Fibroblast of villous mesenchyme (primary cell): ENCODE data around the gene METTL16. TPM values are rescaled to one million over a fixed set of nuclear protein-coding genes. Genes with fewer than 3 reads are reported as not detected.
"Not testable (repeated sequence)": the region's sequence is repeated elsewhere in the genome, so short reads cannot be mapped to it uniquely, and the experiment has no call there.

Experiments used
- DNase-seq: peaks from one replicate; pipeline ENCODE4 v3.0.0-alpha.2; 2010; ENCODE audit warnings: low read depth
- H3K4me3 ChIP-seq: 2 replicates; pipeline ENCODE4 v1.5.1; 2011; ENCODE audit warnings: low read depth, mild to moderate bottlenecking, low read length
- CTCF ChIP-seq: IDR thresholded peaks from 2 replicates; pipeline ENCODE4 v1.5.1; 2012; ENCODE audit warnings: low read depth, mild to moderate bottlenecking, low read length; ENCODE audit not compliant: insufficient read depth
- total RNA-seq: library from RNA; depleted of rRNA; stranded (reverse); fragments of >200 nt; gene quantifications from 2 replicates; pipeline ENCODE4 v1.2.3, GENCODE V29; 2012

Gene METTL16
- total RNA-seq, 1 donor = 16.8 TPM

GRCh38 chr17:2521257-2521656 lies 9.6 kb upstream of the METTL16 start:
- no peak for TF ChIP-seq CTCF
- no peak for DNase-seq
- H3K4me3 ChIP-seq = no peak overlapping the region

- H3K4me3 ChIP-seq = no peak overlapping the region
- no peak for TF ChIP-seq CTCF
- no peak for DNase-seq
These were observed 5.9 kb upstream of the METTL16 start for GRCh38 chr17:2517539-2517938.

GRCh38 chr17:2511138-2511461 lies 588 bp downstream of the METTL16 start:
- H3K4me3 ChIP-seq = peak overlapping the region; percentile 95
- TF ChIP-seq CTCF = no peak
- DNase-seq = no peak

GRCh38 chr17:2510559-2510958 lies 1.1 kb downstream of the METTL16 start:
- TF ChIP-seq CTCF = no peak
- DNase-seq = no peak
- peak overlapping the region; percentile 95 for H3K4me3 ChIP-seq

- no peak for DNase-seq
- TF ChIP-seq CTCF = no peak
- H3K4me3 ChIP-seq = no peak overlapping the region
These were observed 3.7 kb downstream of the METTL16 start for GRCh38 chr17:2508035-2508434.

GRCh38 chr17:2507015-2507414 lies 4.7 kb downstream of the METTL16 start:
- H3K4me3 ChIP-seq, DNase-seq: not testable (repeated sequence)

- no peak for DNase-seq
These were observed 8.1 kb downstream of the METTL16 start for GRCh38 chr17:2503627-2504026.

More at GRCh38 chr17:2503627-2504026, 8.1 kb downstream of the METTL16 start:
- no peak for TF ChIP-seq CTCF
- no peak overlapping the region for H3K4me3 ChIP-seq
